Smooth muscle cell (in vitro differentiated cells): ENCODE measurements around the gene TCF7L1. TPM values are rescaled to one million over a fixed set of nuclear protein-coding genes. Genes with fewer than 3 reads are reported as not detected.
A peak's percentile ranks its signal among the peaks of the same experiment; 100 is the strongest.

Experiments
- DNase-seq: peaks from one replicate; lab custom pipeline; 2025; ENCODE audit not compliant: unreplicated experiment; lab: John Stamatoyannopoulos, UW
- H2AFZ ChIP-seq: fragments of 200-600 bp; sonication (generic); 2 replicates; pipeline ENCODE4 v1.6.0; 2016; ENCODE audit warnings: antibody characterized with exemption, low read depth, mild to moderate bottlenecking
- H3F3A ChIP-seq: fragments of 200-600 bp; sonication (generic); 2 replicates; pipeline ENCODE4 v1.6.0; 2017; ENCODE audit warnings: antibody characterized with exemption, low read depth
- H3K27ac ChIP-seq: fragments of 200-600 bp; sonication (generic); 2 replicates; pipeline ENCODE4 v1.5.1; 2016; ENCODE audit warnings: low read depth, mild to moderate bottlenecking
- H3K27me3 ChIP-seq: fragments of 200-600 bp; sonication (generic); 2 replicates; pipeline ENCODE4 v1.6.1; 2016; ENCODE audit warnings: low read depth, mild to moderate bottlenecking
- H3K36me3 ChIP-seq: fragments of 200-600 bp; sonication (generic); 2 replicates; pipeline ENCODE4 v1.5.1; 2016; ENCODE audit warnings: low read depth
- H3K4me1 ChIP-seq: fragments of 200-600 bp; sonication (generic); 2 replicates; pipeline ENCODE4 v1.5.1; 2016; ENCODE audit warnings: low read depth
- H3K4me2 ChIP-seq: fragments of 200-600 bp; sonication (generic); 2 replicates; pipeline ENCODE4 v1.6.0; 2016; ENCODE audit warnings: mild to moderate bottlenecking
- H3K4me3 ChIP-seq: fragments of 200-600 bp; sonication (generic); 2 replicates; pipeline ENCODE4 v1.5.1; 2016; ENCODE audit warnings: mild to moderate bottlenecking
- H3K79me2 ChIP-seq: fragments of 200-600 bp; sonication (generic); 2 replicates; pipeline ENCODE4 v1.6.0; 2016; ENCODE audit warnings: low read depth, mild to moderate bottlenecking
- H3K9ac ChIP-seq: fragments of 200-600 bp; sonication (generic); 2 replicates; pipeline ENCODE4 v1.6.0; 2016; ENCODE audit warnings: low read depth
- H3K9me3 ChIP-seq: fragments of 200-600 bp; sonication (generic); replicated peaks from 2 replicates; pipeline ENCODE4 v1.5.1; 2016; ENCODE audit warnings: low read depth
- H4K20me1 ChIP-seq: fragments of 200-600 bp; sonication (generic); 2 replicates; pipeline ENCODE4 v1.6.0; 2016; ENCODE audit warnings: low read depth
- CTCF ChIP-seq: fragments of 200-600 bp; sonication (generic); IDR thresholded peaks from 2 replicates; pipeline ENCODE4 v1.5.1; 2017; ENCODE audit warnings: borderline replicate concordance, mild to moderate bottlenecking, antibody characterized with exemption; ENCODE audit not compliant: insufficient read depth, poor library complexity, severe bottlenecking
- WGBS: methylation state at CpG from one replicate; pipeline ENCODE4 v1.1.7; 2016; ENCODE audit warnings: low lambda C conversion rate; 5-methylcytosine and 5-hydroxymethylcytosine counted together
- polyA plus RNA-seq: library from polyadenylated mRNA; unstranded; fragments of >200 nt; fragmentation: Nextera tagmentation; extraction: Ambion mirVana; gene quantifications from 2 replicates; pipeline ENCODE4 v1.2.1, GENCODE V29; 2016
- total RNA-seq: library from RNA; depleted of rRNA; stranded (reverse); fragments of >200 nt; gene quantifications from 2 replicates; pipeline ENCODE4 v1.2.3, GENCODE V29; 2014

TCF7L1 gene
- total and polyA plus RNA-seq, 2 experiments from 2014 or later: 4.5 to 15.2 TPM

- Histone ChIP-seq H4K20me1 (peaks cover 89% of the 10 kb centered on the region), H3K4me3 (no peak overlapping the region), H3K27me3 (no peaks in the 10 kb centered on the region), H3K4me1 (peaks cover 25% of the 10 kb centered on the region), H3K9ac (peak overlapping the region; percentile 60), H3K27ac (peak overlapping the region; percentile 87), H3K36me3 (no peaks in the 10 kb centered on the region), H2AFZ (no peak overlapping the region), H3K4me2 (peak overlapping the region; percentile 69), H3K79me2 (peaks cover 69% of the 10 kb centered on the region), H3F3A (peaks cover 12% of the 10 kb centered on the region), H3K9me3 (no peaks in the 10 kb centered on the region)
- WGBS: 34% methylated on average over 7 of the region's 7 CpGs
- no peak for DNase-seq
- TF ChIP-seq CTCF: no peak
Measured at GRCh38 chr2:85156153-85156552, 23.0 kb downstream of the TCF7L1 start.

DNA sequence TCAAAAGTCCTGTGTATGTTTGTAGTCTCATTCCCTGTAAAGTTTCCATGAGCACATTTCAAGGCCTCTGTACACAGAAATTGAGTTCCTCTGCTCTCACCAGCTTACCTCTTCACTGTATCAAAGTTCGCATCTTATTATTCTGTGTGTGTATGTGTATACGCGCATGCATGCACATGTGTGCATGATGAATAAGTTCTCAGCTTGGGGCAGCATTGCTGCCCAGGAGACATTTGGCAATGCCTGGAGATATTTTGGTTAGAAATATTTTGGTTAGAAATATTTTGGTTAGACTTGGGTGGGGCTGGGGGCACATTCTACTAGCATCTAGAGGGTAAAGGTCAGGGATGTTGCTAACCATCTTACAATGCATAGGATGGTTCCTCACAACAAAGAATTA, 23.4 kb downstream of the TCF7L1 start:
- H4K20me1 ChIP-seq: peaks cover 89% of the 10 kb centered on the region
- peaks cover 69% of the 10 kb centered on the region for H3K79me2 ChIP-seq
- H2AFZ ChIP-seq: no peak overlapping the region
- DNase-seq: no peak
- TF ChIP-seq CTCF: no peak
- H3K4me1 ChIP-seq: peaks cover 29% of the 10 kb centered on the region
- peaks cover 12% of the 10 kb centered on the region for H3F3A ChIP-seq
- H3K27me3 ChIP-seq: no peaks in the 10 kb centered on the region
- H3K4me2 ChIP-seq: peak overlapping the region; percentile 69
- no peaks in the 10 kb centered on the region for H3K9me3 ChIP-seq
- H3K9ac ChIP-seq: no peak overlapping the region
- peak overlapping the region; percentile 87 for H3K27ac ChIP-seq
- H3K4me3 ChIP-seq: no peak overlapping the region
- no peaks in the 10 kb centered on the region for H3K36me3 ChIP-seq
- 94% methylated on average over 3 of the region's 3 CpGs for WGBS

- no peak for DNase-seq
- Histone ChIP-seq H3K4me3 (no peak overlapping the region), H3K4me2 (no peak overlapping the region), H3K27ac (no peak overlapping the region), H3K4me1 (peaks cover 34% of the 10 kb centered on the region), H4K20me1 (peaks cover 90% of the 10 kb centered on the region), H2AFZ (no peak overlapping the region), H3F3A (peaks cover 12% of the 10 kb centered on the region), H3K9me3 (no peaks in the 10 kb centered on the region), H3K36me3 (no peaks in the 10 kb centered on the region), H3K79me2 (peaks cover 70% of the 10 kb centered on the region), H3K27me3 (no peaks in the 10 kb centered on the region), H3K9ac (no peak overlapping the region)
- TF ChIP-seq CTCF: no peak
- WGBS: 100% methylated on average over 1 of the region's 1 CpG
Measured at GRCh38 chr2:85157345-85157744, 24.2 kb downstream of the TCF7L1 start.

GRCh38 chr2:85158559-85159273, 25.5 kb downstream of the TCF7L1 start:
- peaks cover 45% of the 10 kb centered on the region for H3K4me1 ChIP-seq
- H3K9me3 ChIP-seq: no peaks in the 10 kb centered on the region
- H2AFZ ChIP-seq: no peak overlapping the region
- no peak for TF ChIP-seq CTCF
- 87% methylated on average over 14 of the region's 14 CpGs for WGBS
- H3F3A ChIP-seq: peaks cover 12% of the 10 kb centered on the region
- no peaks in the 10 kb centered on the region for H3K27me3 ChIP-seq
- no peak overlapping the region for H3K4me3 ChIP-seq
- H3K27ac ChIP-seq: no peak overlapping the region
- H3K79me2 ChIP-seq: peaks cover 64% of the 10 kb centered on the region
- H4K20me1 ChIP-seq: peaks cover 100% of the 10 kb centered on the region
- no peak overlapping the region for H3K4me2 ChIP-seq
- H3K9ac ChIP-seq: no peak overlapping the region
- DNase-seq: no peak
- H3K36me3 ChIP-seq: no peaks in the 10 kb centered on the region
